BJ (cell line): Measurements from ENCODE around the gene ETFBKMT. TPM values are rescaled to one million over a fixed set of nuclear protein-coding genes. Genes with fewer than 3 reads are reported as not detected.
"Not testable (repeated sequence)": the region's sequence is repeated elsewhere in the genome, so short reads cannot be mapped to it uniquely, and the experiment has no call there.

ENCODE experiments used
- CTCF ChIA-PET: fragments of 350-600 bp; formaldehyde crosslinking; extraction: SDS; loops from one replicate; lab custom pipeline; 2021; ENCODE audit warnings: antibody characterized with exemption, inconsistent platforms; lab: Yijun Ruan, JAX
- POLR2A ChIA-PET: fragments of 300-600 bp; sonication (Branson Sonifier 250); formaldehyde crosslinking; extraction: SDS; loops from one replicate; lab custom pipeline; 2021; ENCODE audit warnings: antibody characterized with exemption; lab: Charles Lee
- DNase-seq: peaks from one replicate; pipeline ENCODE4 v3.0.0-alpha.2; 2011; ENCODE audit warnings: low read depth
- H3K27me3 ChIP-seq: 2 replicates; pipeline ENCODE4 v1.6.0; 2011; ENCODE audit warnings: low read length; ENCODE audit not compliant: control insufficient read depth, insufficient read depth
- H3K36me3 ChIP-seq: 2 replicates; pipeline ENCODE4 v1.5.1; 2011; ENCODE audit warnings: low read length; ENCODE audit not compliant: control insufficient read depth, insufficient read depth
- H3K4me3 ChIP-seq: 2 replicates; pipeline ENCODE4 v1.5.1; 2011; ENCODE audit warnings: low read depth, mild to moderate bottlenecking, control low read depth, low read length
- CTCF ChIP-seq: IDR thresholded peaks from 2 replicates; pipeline ENCODE4 v1.5.1; 2011; ENCODE audit warnings: low read depth, mild to moderate bottlenecking, control low read depth, inconsistent platforms, low read length, moderate library complexity; ENCODE audit not compliant: insufficient read depth
- polyA plus RNA-seq: library from polyadenylated mRNA; depleted of rRNA; stranded (reverse); fragments of >200 nt; gene quantifications from 2 replicates; pipeline ENCODE4 v1.2.3, GENCODE V29; 2011

The ETFBKMT gene
- polyA plus RNA-seq, 1 experiment: 0.94 TPM

- H3K27me3 ChIP-seq: no peaks in the 10 kb centered on the region
- CTCF ChIA-PET: no interaction called here
- H3K36me3 ChIP-seq: no peaks in the 10 kb centered on the region
- POLR2A ChIA-PET: no interaction called here
- no peak for DNase-seq
- no peak overlapping the region for H3K4me3 ChIP-seq
- no peak for TF ChIP-seq CTCF
These were observed 53.4 kb downstream of the ETFBKMT start for GRCh38 chr12:31712877-31713276.

- Histone ChIP-seq H3K4me3 (no peak overlapping the region), H3K27me3 (no peaks in the 10 kb centered on the region), H3K36me3 (no peaks in the 10 kb centered on the region)
- no peak for DNase-seq
- ChIA-PET POLR2A (no interaction called here), CTCF (no interaction called here)
- TF ChIP-seq CTCF: no peak
These were observed 55.2 kb downstream of the ETFBKMT start for GRCh38 chr12:31714406-31715271.

- TF ChIP-seq CTCF: no peak
- Histone ChIP-seq H3K4me3 (no peak overlapping the region), H3K36me3 (no peaks in the 10 kb centered on the region), H3K27me3 (no peaks in the 10 kb centered on the region)
- DNase-seq: no peak
- ChIA-PET CTCF (interaction anchor here (0.7 to 1.0 kb wide), 2 partner anchors 17 to 28 kb away, joined by 3 read pairs; no protein-coding TSS in a partner anchor), POLR2A (no interaction called here)
These were observed 55.9 kb downstream of the ETFBKMT start for GRCh38 chr12:31715283-31715825.

- H3K27me3 ChIP-seq, POLR2A ChIA-PET, H3K36me3 ChIP-seq, H3K4me3 ChIP-seq, DNase-seq, CTCF ChIA-PET: not testable (repeated sequence)
These were observed 57.5 kb downstream of the ETFBKMT start for GRCh38 chr12:31716998-31717397.

- H3K27me3 ChIP-seq, POLR2A ChIA-PET, DNase-seq, H3K36me3 ChIP-seq, H3K4me3 ChIP-seq, CTCF ChIA-PET: not testable (repeated sequence)
These were observed 59.2 kb downstream of the ETFBKMT start for GRCh38 chr12:31718542-31719198.

- no peak for TF ChIP-seq CTCF
- Histone ChIP-seq H3K4me3 (no peak overlapping the region), H3K36me3 (no peaks in the 10 kb centered on the region), H3K27me3 (no peaks in the 10 kb centered on the region)
- DNase-seq: no peak
- ChIA-PET CTCF (interaction anchor here (0.6 kb wide), 1 partner anchor 39 kb away, joined by 3 read pairs; no protein-coding TSS in a partner anchor), POLR2A (no interaction called here)
These were observed 63.1 kb downstream of the ETFBKMT start for GRCh38 chr12:31722580-31722979.
